ENCODE results near the gene GABRG2. TPM values are rescaled to one million over a fixed set of nuclear protein-coding genes. Genes with fewer than 3 reads are reported as not detected.

The GABRG2 gene
- total RNA-seq = 1 to 10 TPM in 2 of 3 donors, under 1 TPM in 1; 0.61 to 2.2 (median 1.1) TPM
- long read RNA-seq, donor 1, full-length matches to known transcripts = 2 of 2 reads
- long read RNA-seq, donor 1, partial matches to known transcripts = 0 of 2 reads
- long read RNA-seq, donor 1, other reads (novel, unspliced or antisense) = 0 of 2 reads
- long read RNA-seq, donor 2 = 0 reads

DNA sequence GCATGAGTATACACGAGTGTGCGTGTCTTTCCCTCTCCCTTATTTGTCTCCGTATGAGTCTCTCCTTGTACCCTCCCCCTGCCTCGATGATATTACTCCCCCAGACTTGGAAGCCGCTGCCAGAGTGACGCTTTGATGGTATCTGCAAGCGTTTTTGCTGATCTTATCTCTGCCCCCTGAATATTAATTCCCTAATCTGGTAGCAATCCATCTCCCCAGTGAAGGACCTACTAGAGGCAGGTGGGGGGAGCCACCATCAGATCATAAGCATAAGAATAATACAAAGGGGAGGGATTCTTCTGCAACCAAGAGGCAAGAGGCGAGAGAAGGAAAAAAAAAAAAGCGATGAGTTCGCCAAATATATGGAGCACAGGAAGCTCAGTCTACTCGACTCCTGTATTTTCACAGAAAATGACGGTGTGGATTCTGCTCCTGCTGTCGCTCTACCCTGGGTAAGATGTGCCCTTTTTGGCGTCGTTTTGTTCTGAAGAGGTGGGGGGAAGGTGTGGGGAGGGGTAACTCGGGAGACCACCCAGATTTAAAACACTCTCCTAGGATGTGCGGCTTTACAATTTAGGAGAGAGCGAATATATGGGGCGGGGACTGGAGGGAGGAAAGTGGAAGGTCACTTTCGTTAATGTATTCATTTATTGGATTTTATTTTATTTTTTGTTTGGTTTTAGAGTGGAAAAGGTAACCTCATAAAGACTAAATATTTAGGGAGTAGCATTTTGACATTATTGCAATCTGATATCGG, at the start of gene GABRG2:
GABRG2 (plus strand) TSS at position 119 of the 757 bp plus-strand sequence; CDS start at position 346, 227 bp downstream.
- H3K9me3 ChIP-seq = no peaks in the 10 kb centered on the region
- intact Hi-C loops (cut with DNase I, micrococcal nuclease) = no loop called here
- no peak for DNase-seq
- H3K36me3 ChIP-seq (ENCODE audit: low read depth) = no peaks in the 10 kb centered on the region
- no peak within 1 kb of the TSS for H3K4me3 ChIP-seq
- TF ChIP-seq CTCF (IDR thresholded peaks at IDR 0.05) = no peak
- no peak for ATAC-seq
- H3K4me1 ChIP-seq (ENCODE audit: low read depth) = no peaks in the 10 kb centered on the region

- no peak for DNase-seq
- intact Hi-C loops (cut with DNase I, micrococcal nuclease) = no loop called here
- ATAC-seq = no peak
- Histone ChIP-seq H3K4me3 (no peak overlapping the region), H3K4me1 (ENCODE audit: low read depth) (no peaks in the 10 kb centered on the region), H3K9me3 (no peaks in the 10 kb centered on the region), H3K36me3 (ENCODE audit: low read depth) (no peaks in the 10 kb centered on the region)
- TF ChIP-seq CTCF (IDR thresholded peaks at IDR 0.05) = no peak
Observed at GRCh38 chr5:162025312-162025711, 42.3 kb upstream of the GABRG2 start.

DNA sequence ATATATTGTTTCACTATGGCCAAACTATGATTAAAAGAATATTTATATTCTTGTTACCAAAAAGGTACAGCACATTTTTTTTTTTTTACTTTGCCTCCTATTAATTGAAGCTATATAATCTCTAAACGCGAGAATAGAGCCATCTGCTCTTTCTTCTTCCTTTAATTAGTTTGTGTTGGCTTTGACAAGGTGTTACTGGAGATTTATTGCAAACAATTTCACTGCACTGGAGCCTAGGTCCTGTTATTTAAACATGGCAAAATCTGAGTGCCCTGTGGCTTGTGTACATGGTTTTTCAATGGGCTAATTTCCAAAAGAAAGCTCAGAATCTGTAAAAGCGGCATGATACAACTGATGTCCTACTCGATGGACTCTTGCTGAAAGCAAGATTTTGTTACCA, 40.8 kb upstream of the GABRG2 start:
- Histone ChIP-seq H3K9me3 (no peaks in the 10 kb centered on the region), H3K36me3 (ENCODE audit: low read depth) (no peaks in the 10 kb centered on the region), H3K4me1 (ENCODE audit: low read depth) (no peaks in the 10 kb centered on the region), H3K4me3 (no peak overlapping the region)
- ATAC-seq (no peak), DNase-seq (no peak)
- TF ChIP-seq CTCF (IDR thresholded peaks at IDR 0.05) = no peak
- intact Hi-C loops (cut with DNase I, micrococcal nuclease) = no loop called here

DNA sequence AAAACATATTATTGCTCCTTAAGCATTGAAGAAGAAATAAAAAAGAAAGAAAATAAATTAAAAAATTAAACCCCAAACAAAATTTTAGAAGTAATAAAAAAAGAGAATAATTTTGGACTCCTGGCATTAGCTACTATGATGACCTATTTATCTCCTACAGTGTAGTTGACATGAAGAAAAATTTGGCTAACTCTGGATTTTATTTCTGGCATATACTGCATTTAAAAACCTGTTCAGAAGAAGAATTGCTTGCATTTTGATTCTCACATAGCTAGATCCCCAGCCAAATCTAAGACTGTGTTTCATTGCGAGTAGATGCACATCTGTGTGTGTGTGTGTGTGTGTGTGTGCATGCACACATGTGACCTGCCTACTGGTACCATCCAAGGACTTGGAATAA, 30.1 kb upstream of the GABRG2 start:
- H3K36me3 ChIP-seq (ENCODE audit: low read depth) = no peaks in the 10 kb centered on the region
- H3K4me1 ChIP-seq (ENCODE audit: low read depth) = no peaks in the 10 kb centered on the region
- intact Hi-C loops (cut with DNase I, micrococcal nuclease) = no loop called here
- ATAC-seq (no peak), DNase-seq (no peak)
- H3K4me3 ChIP-seq = no peak overlapping the region
- TF ChIP-seq CTCF (IDR thresholded peaks at IDR 0.05) = no peak
- H3K9me3 ChIP-seq = peaks cover 1% of the 10 kb centered on the region

- no peaks in the 10 kb centered on the region for H3K36me3 ChIP-seq (ENCODE audit: low read depth)
- no peaks in the 10 kb centered on the region for H3K9me3 ChIP-seq
- no peak for ATAC-seq
- H3K4me1 ChIP-seq (ENCODE audit: low read depth) = no peaks in the 10 kb centered on the region
- H3K4me3 ChIP-seq = no peak overlapping the region
- no peak for TF ChIP-seq CTCF (IDR thresholded peaks at IDR 0.05)
- no peak for DNase-seq
- intact Hi-C loops (cut with DNase I, micrococcal nuclease) = no loop called here
Observed at GRCh38 chr5:162047279-162047678, 20.3 kb upstream of the GABRG2 start.
